Measurements from ENCODE around the gene GNAS-AS1. TPM values are rescaled to one million over a fixed set of nuclear protein-coding genes. Genes with fewer than 3 reads are reported as not detected.

Gene GNAS-AS1
- total and polyA plus RNA-seq, 2 of the 8 experiments (the other 6 are each of a cell fraction or from before 2014, with no cell fraction given) = 4.7 to 13.7 TPM

DNA sequence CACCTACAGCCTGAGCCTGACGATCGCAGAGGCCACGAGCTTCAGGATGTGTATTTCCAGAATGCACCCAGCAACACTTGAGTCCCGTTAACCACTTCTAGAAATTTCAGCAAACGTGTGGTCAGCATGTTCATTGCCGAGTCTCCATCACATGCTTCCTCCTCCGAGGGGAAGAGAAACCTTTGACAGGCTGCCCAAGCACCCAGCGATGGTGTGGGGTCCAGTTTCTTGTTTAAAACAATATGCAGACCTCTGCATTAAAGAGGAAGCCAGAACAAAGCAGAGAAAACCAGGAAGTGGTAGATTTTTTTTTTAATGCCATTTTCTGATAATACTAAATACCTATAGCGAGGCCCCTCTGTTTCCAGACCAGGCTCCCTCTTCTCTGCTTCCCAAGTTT lies 71.9 kb downstream of the GNAS-AS1 start:
- H4K20me1 ChIP-seq (replicated peaks in 1 of 2; ENCODE audit: control insufficient read depth in 1 of 2, insufficient read depth in 2 of 2, low read length in 2 of 2) = no peaks in the 10 kb centered on the region
- no peak overlapping the region for H4K5ac ChIP-seq (ENCODE audit: insufficient read length, low read depth, low read length)
- no peaks in the 10 kb centered on the region for H3K79me1 ChIP-seq (ENCODE audit: low read depth, low read length)
- H2BK5ac ChIP-seq (ENCODE audit: low read depth, low read length) = no peak overlapping the region
- no peak overlapping the region for H3K4me2 ChIP-seq (ENCODE audit: insufficient read depth in 1 of 2, low read depth in 2 of 2, low read length in 2 of 2)
- CTCF ChIA-PET (ENCODE audit: partially characterized antibody) = interaction anchor here (0.9 to 1.3 kb wide), 2 partner anchors 10 to 85 kb away, joined by 3 to 4 read pairs; no protein-coding TSS in a partner anchor
- no peak overlapping the region for H2BK15ac ChIP-seq (ENCODE audit: low read length)
- H3K4me1 ChIP-seq (replicated peaks in 1 of 4; ENCODE audit: control insufficient read depth in 3 of 4, insufficient read depth in 4 of 4, low read length in 3 of 4) = peaks cover 0 to 4% (median 0%) of the 10 kb centered on the region in 4 experiments; a peak in 3 of 7 replicates
- H4K8ac ChIP-seq (ENCODE audit: extremely low read depth, insufficient read depth, low read length) = 0 out of 2 replicates have a peak overlapping the region, but pooled peaks have one; percentile 0
- H2AFZ ChIP-seq (ENCODE audit: low read length) = no peak overlapping the region
- no peak overlapping the region for H4K91ac ChIP-seq (replicated peaks; ENCODE audit: insufficient read length, low read length)
- no peak overlapping the region for H3K18ac ChIP-seq (ENCODE audit: extremely low read depth, low read length)
- DNase-seq (ENCODE audit: low read depth in 1 of 2, low spot score in 2 of 2) (no peak), FAIRE-seq (no peak)
- no peaks in the 10 kb centered on the region; a peak in 1 of 7 replicates for H3K27me3 ChIP-seq (replicated peaks in 1 of 4; ENCODE audit: control insufficient read depth in 3 of 4, extremely low read depth in 1 of 4, insufficient read depth in 3 of 4, low read length in 3 of 4)
- no peak overlapping the region for H3K27ac ChIP-seq (ENCODE audit: low read depth, low read length)
- 90% methylated on average over 9 of the region's 9 CpGs; no CpG with 5 or more reads in 1 of the 2 experiments for WGBS, 2 experiments (ENCODE audit: extremely low coverage in 1 of 2, insufficient coverage in 1 of 2, insufficient read length in 1 of 2, insufficient replicate concordance in 2 of 2, low coverage in 1 of 2, low lambda C conversion rate in 2 of 2, missing lambda C conversion rate in 1 of 2)
- H3K79me2 ChIP-seq (ENCODE audit: control insufficient read depth in 1 of 2, insufficient read depth in 2 of 2, low read length in 2 of 2) = no peaks in the 10 kb centered on the region
- H2AK5ac ChIP-seq (ENCODE audit: low read depth, low read length) = no peak overlapping the region
- TF ChIP-seq RNF2 (IDR thresholded peaks at IDR 0.05; ENCODE audit: borderline replicate concordance, low read depth, low read length, missing control alignments, poor library complexity, severe bottlenecking) = no peak
- TF ChIP-seq CHD1 (IDR thresholded peaks at IDR 0.05; ENCODE audit: low read depth, low read length) = no peak
- H2BK120ac ChIP-seq (replicated peaks; ENCODE audit: low read depth, low read length) = no peak overlapping the region
- H3K9ac ChIP-seq (replicated peaks in 1 of 4; ENCODE audit: extremely low read depth in 1 of 4, low read depth in 3 of 4, low read length in 3 of 4) = no peak overlapping the region
- no peak overlapping the region for H3K14ac ChIP-seq (ENCODE audit: insufficient read length)
- H3K56ac ChIP-seq (replicated peaks; ENCODE audit: insufficient read length, low read depth, low read length) = no peak overlapping the region
- POLR2A ChIA-PET (ENCODE audit: partially characterized antibody) = interaction anchor here (0.7 kb wide), 1 partner anchor 24 kb away, joined by 3 read pairs; no protein-coding TSS in a partner anchor
- no peak overlapping the region for H3K4ac ChIP-seq (replicated peaks; ENCODE audit: insufficient read length, low read depth, low read length)
- H3K36me3 ChIP-seq (ENCODE audit: control insufficient read depth in 2 of 4, insufficient read depth in 4 of 4, low read length in 3 of 4) = no peaks in the 10 kb centered on the region
- no peaks in the 10 kb centered on the region for H3K9me3 ChIP-seq (ENCODE audit: insufficient read depth in 2 of 2, low read depth in 1 of 2, low read length in 1 of 2)
- no peak overlapping the region for H3K4me3 ChIP-seq (ENCODE audit: extremely low read depth in 1 of 4, insufficient read depth in 2 of 4, low read depth in 3 of 4, low read length in 4 of 4)
- no peak overlapping the region for H3K23ac ChIP-seq (ENCODE audit: insufficient read length)
- H2BK12ac ChIP-seq (ENCODE audit: low read depth, low read length) = no peak overlapping the region
- no peaks in the 10 kb centered on the region for H3K23me2 ChIP-seq (ENCODE audit: low read depth, low read length)
- no peak overlapping the region for H2BK20ac ChIP-seq (ENCODE audit: low read length)
